Liver (tissue), 9 donors: ENCODE results near the gene CACNA2D1. TPM values are rescaled to one million over a fixed set of nuclear protein-coding genes. Genes with fewer than 3 reads are reported as not detected.

Experiments used
- DNase-seq: peaks from one replicate; pipeline ENCODE4 v3.0.0-alpha.2; 2017; ENCODE audit warnings: low spot score
- H3K27ac ChIP-seq, 2 donors: one replicate each; pipeline ENCODE4 v1.7.0; 2013; ENCODE audit warnings: inconsistent platforms in 2 of 2, low read length in 2 of 2, control low read depth in 1 of 2, low read depth in 1 of 2, mild to moderate bottlenecking in 1 of 2
- H3K27me3 ChIP-seq, 4 donors: one replicate each; pipeline versions ENCODE4 v1.6.1 to v1.7.0; 2013; ENCODE audit warnings: low read length in 3 of 4, inconsistent platforms in 1 of 4, mild to moderate bottlenecking in 1 of 4, moderate library complexity in 1 of 4; ENCODE audit not compliant: control insufficient read depth in 4 of 4, insufficient read depth in 4 of 4
- H3K36me3 ChIP-seq, 4 donors: one replicate each; pipeline versions ENCODE4 v1.6.1 to v1.7.0; 2013; ENCODE audit warnings: low read length in 3 of 4, mild to moderate bottlenecking in 3 of 4, low read depth in 1 of 4, moderate library complexity in 1 of 4; ENCODE audit not compliant: control insufficient read depth in 4 of 4, insufficient read depth in 3 of 4
- H3K4me1 ChIP-seq, 4 donors: one replicate each; pipeline versions ENCODE4 v1.6.1 to v1.7.0; 2013; ENCODE audit warnings: low read length in 3 of 4, mild to moderate bottlenecking in 3 of 4, moderate library complexity in 1 of 4; ENCODE audit not compliant: control insufficient read depth in 4 of 4, insufficient read depth in 4 of 4
- H3K4me3 ChIP-seq, 3 donors: one replicate each; pipeline versions ENCODE4 v1.6.1 to v1.7.0; 2013; ENCODE audit warnings: low read length in 3 of 3, control low read depth in 1 of 3, low read depth in 1 of 3, mild to moderate bottlenecking in 1 of 3
- H3K9ac ChIP-seq, 2 donors: one replicate each; pipeline ENCODE4 v1.7.0; 2013; ENCODE audit warnings: low read length in 2 of 2, mild to moderate bottlenecking in 2 of 2, moderate library complexity in 2 of 2, control low read depth in 1 of 2, low read depth in 1 of 2
- H3K9me3 ChIP-seq, 4 donors: one replicate each; pipeline versions ENCODE4 v1.6.1 to v1.7.0; 2013; ENCODE audit warnings: low read length in 3 of 4; ENCODE audit not compliant: control insufficient read depth in 4 of 4
- ATF3 ChIP-seq: IDR thresholded peaks from 2 replicates; pipeline ENCODE4 v1.6.1; 2016; ENCODE audit warnings: antibody characterized with exemption
- EGR1 ChIP-seq, 2 donors: IDR thresholded peaks; 2 replicates each; pipeline ENCODE4 v1.6.1; 2016 to 2018; ENCODE audit warnings: antibody characterized with exemption in 2 of 2, low read depth in 2 of 2
- FOXA1 ChIP-seq: IDR thresholded peaks from 2 replicates; pipeline ENCODE4 v1.6.1; 2016; ENCODE audit warnings: antibody characterized with exemption
- FOXA2 ChIP-seq: IDR thresholded peaks from 2 replicates; pipeline ENCODE4 v1.6.1; 2016; ENCODE audit warnings: antibody characterized with exemption
- GABPA ChIP-seq, 2 donors: IDR thresholded peaks in 1 of 2; conservative IDR thresholded peaks in 1 of 2; 2 replicates each; pipeline ENCODE4 v1.6.1; 2016; ENCODE audit warnings: antibody characterized with exemption in 2 of 2, mild to moderate bottlenecking in 1 of 2, moderate library complexity in 1 of 2
- HNF4A ChIP-seq, 2 donors: conservative IDR thresholded peaks; 2 replicates each; pipeline ENCODE4 v1.6.1; 2016; ENCODE audit warnings: antibody characterized with exemption in 2 of 2, mild to moderate bottlenecking in 2 of 2
- HNF4G ChIP-seq: IDR thresholded peaks from 2 replicates; pipeline ENCODE4 v1.6.1; 2016; ENCODE audit warnings: antibody characterized with exemption
- JUND ChIP-seq, 2 donors: IDR thresholded peaks; 2 replicates each; pipeline ENCODE4 v1.6.1; 2016; ENCODE audit warnings: antibody characterized with exemption in 2 of 2
- MAX ChIP-seq: IDR thresholded peaks from 2 replicates; pipeline ENCODE4 v1.6.1; 2016; ENCODE audit warnings: antibody characterized with exemption
- RAD21 ChIP-seq, 2 donors: IDR thresholded peaks; 2 replicates each; pipeline ENCODE4 v1.6.1; 2016; ENCODE audit warnings: antibody characterized with exemption in 2 of 2, mild to moderate bottlenecking in 2 of 2
- RXRA ChIP-seq, 2 donors: IDR thresholded peaks; 2 replicates each; pipeline ENCODE4 v1.6.1; 2017 to 2018; ENCODE audit warnings: antibody characterized with exemption in 2 of 2, mild to moderate bottlenecking in 1 of 2
- SP1 ChIP-seq: IDR thresholded peaks from 2 replicates; pipeline ENCODE4 v1.6.1; 2018; ENCODE audit warnings: antibody characterized with exemption, mild to moderate bottlenecking
- TAF1 ChIP-seq: conservative IDR thresholded peaks from 2 replicates; pipeline ENCODE4 v1.6.1; 2016; ENCODE audit warnings: antibody characterized with exemption, mild to moderate bottlenecking
- YY1 ChIP-seq: IDR thresholded peaks from 2 replicates; pipeline ENCODE4 v1.6.1; 2016; ENCODE audit warnings: antibody characterized with exemption, mild to moderate bottlenecking
- ZBTB33 ChIP-seq: IDR thresholded peaks from 2 replicates; pipeline ENCODE4 v1.6.1; 2016; ENCODE audit warnings: antibody characterized with exemption
- WGBS: extraction: QIAGEN DNeasy Blood & Tissue Kit; methylation state at CpG from one replicate; pipeline ENCODE4 v1.1.7; 2013; 5-methylcytosine and 5-hydroxymethylcytosine counted together
- polyA plus RNA-seq, 2 donors: library from polyadenylated mRNA; stranded (reverse) in 1 of 2; unstranded in 1 of 2; fragments of 200-250 nt in 1 of 2; fragments of >200 nt in 1 of 2; fragmentation: Nextera tagmentation in 1 of 2; extraction: Ambion mirVana in 1 of 2; gene quantifications; one replicate each; pipeline versions ENCODE4 v1.2.1 to v1.2.3, GENCODE V29; 2013 to 2015
- total RNA-seq, 2 donors: library from RNA; depleted of rRNA; stranded (reverse); fragments of >200 nt; gene quantifications; one replicate each; pipeline ENCODE4 v1.2.3, GENCODE V29; 2014
- TF ChIP-seq, protein P1 (sequence below): fragments of 150-350 bp; IDR thresholded peaks from 2 replicates; pipeline ENCODE4 v1.5.1; 2017; ENCODE audit warnings: improper control_type of control experiment, low read depth, low read length; ENCODE audit not compliant: missing input control
- TF ChIP-seq, protein P2 (sequence below): IDR thresholded peaks from 2 replicates; pipeline ENCODE4 v1.6.1; 2016; ENCODE audit warnings: antibody characterized with exemption, mild to moderate bottlenecking
- donor health status: healthy.
- donor health status: healthy.
- donor health status: healthy.
- donor health status: healthy.
- donor health status: healthy.

Gene CACNA2D1
- total and polyA plus RNA-seq, 4 donors, result 0.42 to 2.3 (median 0.94) TPM

- no peak for DNase-seq
- WGBS, result 69% methylated on average over 4 of the region's 4 CpGs
- Histone ChIP-seq H3K9me3 (peaks cover 0 to 3% (median 0%) of the 10 kb centered on the region in 4 donors), H3K4me3 (no peak overlapping the region), H3K36me3 (no peaks in the 10 kb centered on the region), H3K4me1 (no peaks in the 10 kb centered on the region), H3K27me3 (no peaks in the 10 kb centered on the region), H3K9ac (no peak overlapping the region), H3K27ac (no peak overlapping the region)
- TF ChIP-seq GABPA (IDR thresholded peaks at IDR 0.05 in 1 of 2, conservative IDR thresholded peaks at IDR 0.05 in 1 of 2), result no peak
- no peak for TF ChIP-seq MAX
- no peak for TF ChIP-seq RAD21 (IDR thresholded peaks at IDR 0.05)
- no peak for TF ChIP-seq FOXA2
- TF ChIP-seq, protein P1, sequence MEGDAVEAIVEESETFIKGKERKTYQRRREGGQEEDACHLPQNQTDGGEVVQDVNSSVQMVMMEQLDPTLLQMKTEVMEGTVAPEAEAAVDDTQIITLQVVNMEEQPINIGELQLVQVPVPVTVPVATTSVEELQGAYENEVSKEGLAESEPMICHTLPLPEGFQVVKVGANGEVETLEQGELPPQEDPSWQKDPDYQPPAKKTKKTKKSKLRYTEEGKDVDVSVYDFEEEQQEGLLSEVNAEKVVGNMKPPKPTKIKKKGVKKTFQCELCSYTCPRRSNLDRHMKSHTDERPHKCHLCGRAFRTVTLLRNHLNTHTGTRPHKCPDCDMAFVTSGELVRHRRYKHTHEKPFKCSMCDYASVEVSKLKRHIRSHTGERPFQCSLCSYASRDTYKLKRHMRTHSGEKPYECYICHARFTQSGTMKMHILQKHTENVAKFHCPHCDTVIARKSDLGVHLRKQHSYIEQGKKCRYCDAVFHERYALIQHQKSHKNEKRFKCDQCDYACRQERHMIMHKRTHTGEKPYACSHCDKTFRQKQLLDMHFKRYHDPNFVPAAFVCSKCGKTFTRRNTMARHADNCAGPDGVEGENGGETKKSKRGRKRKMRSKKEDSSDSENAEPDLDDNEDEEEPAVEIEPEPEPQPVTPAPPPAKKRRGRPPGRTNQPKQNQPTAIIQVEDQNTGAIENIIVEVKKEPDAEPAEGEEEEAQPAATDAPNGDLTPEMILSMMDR, result no peak
- TF ChIP-seq FOXA1, result no peak
- no peak for TF ChIP-seq RXRA (IDR thresholded peaks at IDR 0.05)
- TF ChIP-seq HNF4G, result no peak
- no peak for TF ChIP-seq JUND (IDR thresholded peaks at IDR 0.05)
- TF ChIP-seq EGR1 (IDR thresholded peaks at IDR 0.05; ENCODE audit: low read depth in 2 of 2), result no peak
- TF ChIP-seq, protein P2, sequence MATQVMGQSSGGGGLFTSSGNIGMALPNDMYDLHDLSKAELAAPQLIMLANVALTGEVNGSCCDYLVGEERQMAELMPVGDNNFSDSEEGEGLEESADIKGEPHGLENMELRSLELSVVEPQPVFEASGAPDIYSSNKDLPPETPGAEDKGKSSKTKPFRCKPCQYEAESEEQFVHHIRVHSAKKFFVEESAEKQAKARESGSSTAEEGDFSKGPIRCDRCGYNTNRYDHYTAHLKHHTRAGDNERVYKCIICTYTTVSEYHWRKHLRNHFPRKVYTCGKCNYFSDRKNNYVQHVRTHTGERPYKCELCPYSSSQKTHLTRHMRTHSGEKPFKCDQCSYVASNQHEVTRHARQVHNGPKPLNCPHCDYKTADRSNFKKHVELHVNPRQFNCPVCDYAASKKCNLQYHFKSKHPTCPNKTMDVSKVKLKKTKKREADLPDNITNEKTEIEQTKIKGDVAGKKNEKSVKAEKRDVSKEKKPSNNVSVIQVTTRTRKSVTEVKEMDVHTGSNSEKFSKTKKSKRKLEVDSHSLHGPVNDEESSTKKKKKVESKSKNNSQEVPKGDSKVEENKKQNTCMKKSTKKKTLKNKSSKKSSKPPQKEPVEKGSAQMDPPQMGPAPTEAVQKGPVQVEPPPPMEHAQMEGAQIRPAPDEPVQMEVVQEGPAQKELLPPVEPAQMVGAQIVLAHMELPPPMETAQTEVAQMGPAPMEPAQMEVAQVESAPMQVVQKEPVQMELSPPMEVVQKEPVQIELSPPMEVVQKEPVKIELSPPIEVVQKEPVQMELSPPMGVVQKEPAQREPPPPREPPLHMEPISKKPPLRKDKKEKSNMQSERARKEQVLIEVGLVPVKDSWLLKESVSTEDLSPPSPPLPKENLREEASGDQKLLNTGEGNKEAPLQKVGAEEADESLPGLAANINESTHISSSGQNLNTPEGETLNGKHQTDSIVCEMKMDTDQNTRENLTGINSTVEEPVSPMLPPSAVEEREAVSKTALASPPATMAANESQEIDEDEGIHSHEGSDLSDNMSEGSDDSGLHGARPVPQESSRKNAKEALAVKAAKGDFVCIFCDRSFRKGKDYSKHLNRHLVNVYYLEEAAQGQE, result no peak
- TF ChIP-seq ZBTB33, result no peak
Measured at GRCh38 chr7:82393076-82393839, 50.3 kb downstream of the CACNA2D1 start.

- Histone ChIP-seq H3K9me3 (peaks cover 0 to 3% (median 0%) of the 10 kb centered on the region in 4 donors), H3K36me3 (no peaks in the 10 kb centered on the region), H3K27me3 (no peaks in the 10 kb centered on the region), H3K4me1 (no peaks in the 10 kb centered on the region), H3K27ac (no peak overlapping the region), H3K9ac (no peak overlapping the region), H3K4me3 (no peak overlapping the region)
- no peak for DNase-seq
- TF ChIP-seq HNF4A (conservative IDR thresholded peaks at IDR 0.05), result no peak
- TF ChIP-seq SP1, result no peak
- no peak for TF ChIP-seq ZBTB33
- no peak for TF ChIP-seq YY1
- TF ChIP-seq FOXA2, result no peak
- TF ChIP-seq RAD21 (IDR thresholded peaks at IDR 0.05), result no peak
- no peak for TF ChIP-seq MAX
- TF ChIP-seq TAF1, result no peak
- no peak for TF ChIP-seq JUND (IDR thresholded peaks at IDR 0.05)
- TF ChIP-seq ATF3, result no peak
- TF ChIP-seq EGR1 (IDR thresholded peaks at IDR 0.05; ENCODE audit: low read depth in 2 of 2), result no peak
- TF ChIP-seq, protein P1, result no peak
Measured at GRCh38 chr7:82390936-82391335, 52.6 kb downstream of the CACNA2D1 start.
